ENCODE results near the gene MAP3K12. TPM values are rescaled to one million over a fixed set of nuclear protein-coding genes. Genes with fewer than 3 reads are reported as not detected.

MAP3K12 gene
- total RNA-seq, 1 donor from 2014 or later = 11.1 TPM

GRCh38 chr12:53500776-53501614, 1.7 kb upstream of the MAP3K12 start, which contains the start of gene TARBP2:
Gene TARBP2, plus strand, starts transcription at chr12:53501283. Its CDS starts 126 bp downstream, at chr12:53501409.
- peak within 1 kb of the TSS; percentile 90 for H3K4me2 ChIP-seq (ENCODE audit: low read length)
- H3K4me3 ChIP-seq (ENCODE audit: insufficient read depth, low read depth, low read length) = peak within 1 kb of the TSS; percentile 68
- peak within 1 kb of the TSS; percentile 92 for H3K9ac ChIP-seq (ENCODE audit: low read length)
- peaks cover 19% of the 10 kb centered on the region for H3K4me1 Mint-ChIP-seq (ENCODE audit: low read depth, unreplicated experiment)
- H3K27ac ChIP-seq (ENCODE audit: low read depth, low read length) = peak within 1 kb of the TSS; percentile 87
- peaks cover 16% of the 10 kb centered on the region for H4K20me1 ChIP-seq (ENCODE audit: insufficient read depth, low read length)
- H3K9me3 ChIP-seq (ENCODE audit: insufficient read depth, low read depth, low read length) = no peaks in the 10 kb centered on the region
- H3K4me3 Mint-ChIP-seq (ENCODE audit: unreplicated experiment) = peak within 1 kb of the TSS; percentile 84
- no peaks in the 10 kb centered on the region for H3K27me3 Mint-ChIP-seq (ENCODE audit: low read depth, unreplicated experiment)
- H3K27me3 ChIP-seq (ENCODE audit: insufficient read depth, low read length) = no peaks in the 10 kb centered on the region
- H3K36me3 ChIP-seq (ENCODE audit: insufficient read depth, low read length) = no peaks in the 10 kb centered on the region
- H3K27ac Mint-ChIP-seq (ENCODE audit: unreplicated experiment) = peak within 1 kb of the TSS; percentile 72
- H2AFZ ChIP-seq (ENCODE audit: low read depth, low read length) = peak within 1 kb of the TSS; percentile 81
- no peaks in the 10 kb centered on the region for H3K9me3 Mint-ChIP-seq (ENCODE audit: unreplicated experiment)
- DNase-seq (ENCODE audit: low read depth) = peak; percentile 99
- peaks cover 9% of the 10 kb centered on the region for H3K36me3 Mint-ChIP-seq (ENCODE audit: low read depth, unreplicated experiment)
- peaks cover 56% of the 10 kb centered on the region for H3K79me2 ChIP-seq (ENCODE audit: insufficient read depth, low read length)
- peaks cover 41% of the 10 kb centered on the region for H3K4me1 ChIP-seq (ENCODE audit: insufficient read depth, low read length)
- peak; percentile 74 for FAIRE-seq
- TF ChIP-seq EZH2 (IDR thresholded peaks at IDR 0.05; ENCODE audit: insufficient read depth, low read length) = no peak
- TF ChIP-seq CTCF (IDR thresholded peaks at IDR 0.05; ENCODE audit: insufficient read depth, low read depth, low read length) = no peak

GRCh38 chr12:53500142-53500775, 1.0 kb upstream of the MAP3K12 start:
- FAIRE-seq = no peak
- peak; percentile 51 for DNase-seq (ENCODE audit: low read depth)
- H3K4me1 ChIP-seq (ENCODE audit: insufficient read depth, low read length) = peaks cover 35% of the 10 kb centered on the region
- H3K27ac ChIP-seq (ENCODE audit: low read depth, low read length) = peak overlapping the region; percentile 87
- Mint-ChIP-seq H3K9me3 (ENCODE audit: unreplicated experiment) (no peaks in the 10 kb centered on the region), H3K36me3 (ENCODE audit: low read depth, unreplicated experiment) (peaks cover 8% of the 10 kb centered on the region), H3K4me1 (ENCODE audit: low read depth, unreplicated experiment) (peaks cover 22% of the 10 kb centered on the region), H3K27ac (ENCODE audit: unreplicated experiment) (peak overlapping the region; percentile 72), H3K4me3 (ENCODE audit: unreplicated experiment) (peak overlapping the region; percentile 84), H3K27me3 (ENCODE audit: low read depth, unreplicated experiment) (no peaks in the 10 kb centered on the region)
- H4K20me1 ChIP-seq (ENCODE audit: insufficient read depth, low read length) = peaks cover 16% of the 10 kb centered on the region
- peak overlapping the region; percentile 90 for H3K4me2 ChIP-seq (ENCODE audit: low read length)
- H3K36me3 ChIP-seq (ENCODE audit: insufficient read depth, low read length) = no peaks in the 10 kb centered on the region
- peaks cover 58% of the 10 kb centered on the region for H3K79me2 ChIP-seq (ENCODE audit: insufficient read depth, low read length)
- H3K9ac ChIP-seq (ENCODE audit: low read length) = peak overlapping the region; percentile 92
- H3K4me3 ChIP-seq (ENCODE audit: insufficient read depth, low read depth, low read length) = peak overlapping the region; percentile 68
- TF ChIP-seq EZH2 (IDR thresholded peaks at IDR 0.05; ENCODE audit: insufficient read depth, low read length) = no peak
- TF ChIP-seq CTCF (IDR thresholded peaks at IDR 0.05; ENCODE audit: insufficient read depth, low read depth, low read length) = no peak
- H2AFZ ChIP-seq (ENCODE audit: low read depth, low read length) = peak overlapping the region; percentile 49
- no peaks in the 10 kb centered on the region for H3K9me3 ChIP-seq (ENCODE audit: insufficient read depth, low read depth, low read length)
- H3K27me3 ChIP-seq (ENCODE audit: insufficient read depth, low read length) = no peaks in the 10 kb centered on the region
